ENCODE results near the gene NOL9. TPM values are rescaled to one million over a fixed set of nuclear protein-coding genes. Genes with fewer than 3 reads are reported as not detected.
"Not testable (repeated sequence)": the region's sequence is repeated elsewhere in the genome, so short reads cannot be mapped to it uniquely, and the experiment has no call there.

NOL9 gene
- total and polyA plus RNA-seq, 2 donors, result 8.6 to 11.1 TPM

GRCh38 chr1:6560267-6560666 is 6.0 kb upstream of the NOL9 start:
- no peak for DNase-seq (ENCODE audit: low read depth in 6 of 9, low spot score in 9 of 9)
- H3K27me3 ChIP-seq (ENCODE audit: control insufficient read depth in 2 of 2, insufficient read depth in 1 of 2, low read length in 1 of 2), result peaks cover 0 to 6% of the 10 kb centered on the region in 2 donors
- H3K4me1 ChIP-seq (ENCODE audit: control insufficient read depth in 2 of 2, insufficient read depth in 2 of 2, low read length in 2 of 2), result no peaks in the 10 kb centered on the region
- H3K36me3 ChIP-seq (ENCODE audit: control insufficient read depth in 2 of 2, insufficient read depth in 2 of 2, low read length in 1 of 2), result no peaks in the 10 kb centered on the region
- H3K9me3 ChIP-seq (ENCODE audit: control insufficient read depth in 2 of 2, insufficient read depth in 1 of 2, low read length in 1 of 2), result peaks cover 0 to 12% of the 10 kb centered on the region in 2 donors
- 83% methylated on average over 9 of the region's 9 CpGs for WGBS
- no peak overlapping the region for H3K27ac ChIP-seq (ENCODE audit: low read depth in 1 of 2, low read length in 1 of 2)
- no peak overlapping the region for H3K4me3 ChIP-seq (ENCODE audit: low read length in 2 of 2)

- not testable (repeated sequence) for H3K4me1 ChIP-seq (ENCODE audit: control insufficient read depth in 2 of 2, insufficient read depth in 2 of 2, low read length in 2 of 2); H3K4me3 ChIP-seq (ENCODE audit: low read length in 2 of 2); H3K27me3 ChIP-seq (ENCODE audit: control insufficient read depth in 2 of 2, insufficient read depth in 1 of 2, low read length in 1 of 2); DNase-seq (ENCODE audit: low read depth in 6 of 9, low spot score in 9 of 9); H3K36me3 ChIP-seq (ENCODE audit: control insufficient read depth in 2 of 2, insufficient read depth in 2 of 2, low read length in 1 of 2); H3K27ac ChIP-seq (ENCODE audit: low read depth in 1 of 2, low read length in 1 of 2)
- WGBS, result 97% methylated on average over 11 of the region's 11 CpGs
- peaks cover 0 to 12% of the 10 kb centered on the region in 2 donors for H3K9me3 ChIP-seq (ENCODE audit: control insufficient read depth in 2 of 2, insufficient read depth in 1 of 2, low read length in 1 of 2)
Measured at GRCh38 chr1:6559161-6559560, 4.8 kb upstream of the NOL9 start.

GRCh38 chr1:6557597-6557996 is 3.3 kb upstream of the NOL9 start:
- WGBS, result 91% methylated on average over 1 of the region's 1 CpG
- no peak for DNase-seq (ENCODE audit: low read depth in 6 of 9, low spot score in 9 of 9)
- Histone ChIP-seq H3K4me1 (ENCODE audit: control insufficient read depth in 2 of 2, insufficient read depth in 2 of 2, low read length in 2 of 2) (peaks cover 10 to 11% of the 10 kb centered on the region in 2 donors), H3K4me3 (ENCODE audit: low read length in 2 of 2) (no peak overlapping the region), H3K27ac (ENCODE audit: low read depth in 1 of 2, low read length in 1 of 2) (no peak overlapping the region), H3K27me3 (ENCODE audit: control insufficient read depth in 2 of 2, insufficient read depth in 1 of 2, low read length in 1 of 2) (no peaks in the 10 kb centered on the region), H3K9me3 (ENCODE audit: control insufficient read depth in 2 of 2, insufficient read depth in 1 of 2, low read length in 1 of 2) (peaks cover 0 to 12% of the 10 kb centered on the region in 2 donors), H3K36me3 (ENCODE audit: control insufficient read depth in 2 of 2, insufficient read depth in 2 of 2, low read length in 1 of 2) (no peaks in the 10 kb centered on the region)

- 95% methylated on average over 19 of the region's 19 CpGs for WGBS
- H3K4me1 ChIP-seq (ENCODE audit: control insufficient read depth in 2 of 2, insufficient read depth in 2 of 2, low read length in 2 of 2), result peaks cover 10 to 11% of the 10 kb centered on the region in 2 donors
- no peak for DNase-seq (ENCODE audit: low read depth in 6 of 9, low spot score in 9 of 9)
- H3K27me3 ChIP-seq (ENCODE audit: control insufficient read depth in 2 of 2, insufficient read depth in 1 of 2, low read length in 1 of 2), result no peaks in the 10 kb centered on the region
- no peaks in the 10 kb centered on the region for H3K9me3 ChIP-seq (ENCODE audit: control insufficient read depth in 2 of 2, insufficient read depth in 1 of 2, low read length in 1 of 2)
- peaks cover 9 to 12% of the 10 kb centered on the region in 2 donors for H3K36me3 ChIP-seq (ENCODE audit: control insufficient read depth in 2 of 2, insufficient read depth in 2 of 2, low read length in 1 of 2)
- peak within 1 kb of the TSS; percentile 76 to 90 for H3K4me3 ChIP-seq (ENCODE audit: low read length in 2 of 2)
- H3K27ac ChIP-seq (ENCODE audit: low read depth in 1 of 2, low read length in 1 of 2), result peak within 1 kb of the TSS in 1 of 2 donors; percentile 73
Measured at GRCh38 chr1:6554907-6555778, 830 bp upstream of the NOL9 start, which contains the start of gene TAS1R1. TSS of gene TAS1R1 (plus strand) at chr1:6555307. CDS start at chr1:6555374, 67 bp downstream.

GRCh38 chr1:6547301-6547700 is 7.0 kb downstream of the NOL9 start:
- no peak overlapping the region for H3K27ac ChIP-seq (ENCODE audit: low read depth in 1 of 2, low read length in 1 of 2)
- 93% methylated on average over 4 of the region's 4 CpGs for WGBS

GRCh38 chr1:6546326-6546725 is 8.0 kb downstream of the NOL9 start:
- 95% methylated on average over 5 of the region's 5 CpGs for WGBS
- no peak overlapping the region for H3K4me3 ChIP-seq (ENCODE audit: low read length in 2 of 2)
- H3K4me1 ChIP-seq (ENCODE audit: control insufficient read depth in 2 of 2, insufficient read depth in 2 of 2, low read length in 2 of 2), result no peaks in the 10 kb centered on the region
- H3K27ac ChIP-seq (ENCODE audit: low read depth in 1 of 2, low read length in 1 of 2), result no peak overlapping the region
- no peaks in the 10 kb centered on the region for H3K9me3 ChIP-seq (ENCODE audit: control insufficient read depth in 2 of 2, insufficient read depth in 1 of 2, low read length in 1 of 2)
- DNase-seq (ENCODE audit: low read depth in 6 of 9, low spot score in 9 of 9), result no peak
- no peaks in the 10 kb centered on the region for H3K27me3 ChIP-seq (ENCODE audit: control insufficient read depth in 2 of 2, insufficient read depth in 1 of 2, low read length in 1 of 2)
- peaks cover 52 to 73% of the 10 kb centered on the region in 2 donors for H3K36me3 ChIP-seq (ENCODE audit: control insufficient read depth in 2 of 2, insufficient read depth in 2 of 2, low read length in 1 of 2)

More at GRCh38 chr1:6547301-6547700, 7.0 kb downstream of the NOL9 start:
- no peak for DNase-seq (ENCODE audit: low read depth in 6 of 9, low spot score in 9 of 9)
- Histone ChIP-seq H3K4me3 (ENCODE audit: low read length in 2 of 2) (no peak overlapping the region), H3K27me3 (ENCODE audit: control insufficient read depth in 2 of 2, insufficient read depth in 1 of 2, low read length in 1 of 2) (no peaks in the 10 kb centered on the region), H3K4me1 (ENCODE audit: control insufficient read depth in 2 of 2, insufficient read depth in 2 of 2, low read length in 2 of 2) (no peaks in the 10 kb centered on the region), H3K36me3 (ENCODE audit: control insufficient read depth in 2 of 2, insufficient read depth in 2 of 2, low read length in 1 of 2) (peaks cover 52 to 76% of the 10 kb centered on the region in 2 donors), H3K9me3 (ENCODE audit: control insufficient read depth in 2 of 2, insufficient read depth in 1 of 2, low read length in 1 of 2) (no peaks in the 10 kb centered on the region)

GRCh38 chr1:6545276-6546112 is 8.8 kb downstream of the NOL9 start:
- H3K4me3 ChIP-seq (ENCODE audit: low read length in 2 of 2), result no peak overlapping the region
- no peaks in the 10 kb centered on the region for H3K4me1 ChIP-seq (ENCODE audit: control insufficient read depth in 2 of 2, insufficient read depth in 2 of 2, low read length in 2 of 2)
- peaks cover 47 to 76% of the 10 kb centered on the region in 2 donors for H3K36me3 ChIP-seq (ENCODE audit: control insufficient read depth in 2 of 2, insufficient read depth in 2 of 2, low read length in 1 of 2)
- DNase-seq (ENCODE audit: low read depth in 6 of 9, low spot score in 9 of 9), result peak in 1 of 9 donors; percentile 13
- H3K9me3 ChIP-seq (ENCODE audit: control insufficient read depth in 2 of 2, insufficient read depth in 1 of 2, low read length in 1 of 2), result no peaks in the 10 kb centered on the region
- no peaks in the 10 kb centered on the region for H3K27me3 ChIP-seq (ENCODE audit: control insufficient read depth in 2 of 2, insufficient read depth in 1 of 2, low read length in 1 of 2)
- 84% methylated on average over 10 of the region's 10 CpGs for WGBS
- peak overlapping the region in 1 of 2 donors; percentile 5 for H3K27ac ChIP-seq (ENCODE audit: low read depth in 1 of 2, low read length in 1 of 2)

DNA sequence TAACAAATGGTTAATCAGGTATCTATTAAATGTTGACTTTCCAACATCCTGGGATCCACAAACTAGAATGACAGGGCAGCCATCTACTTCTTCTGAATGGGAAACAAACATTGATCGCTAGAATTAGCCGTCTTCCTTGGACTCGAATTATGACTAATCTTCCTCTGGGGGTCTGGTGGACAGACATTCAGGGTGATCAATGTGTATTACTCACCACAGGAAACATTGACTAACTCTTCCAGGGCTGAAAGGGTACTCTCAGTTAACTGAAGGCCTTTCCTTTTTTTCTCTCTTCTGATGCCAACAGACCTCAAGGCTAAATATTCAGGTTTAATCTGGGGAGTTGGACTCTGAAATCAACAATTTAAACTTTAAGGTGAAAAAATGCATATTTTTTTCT is 9.5 kb downstream of the NOL9 start:
- H3K36me3 ChIP-seq (ENCODE audit: control insufficient read depth in 2 of 2, insufficient read depth in 2 of 2, low read length in 1 of 2), result peaks cover 42 to 72% of the 10 kb centered on the region in 2 donors
- H3K4me3 ChIP-seq (ENCODE audit: low read length in 2 of 2), result no peak overlapping the region
- H3K4me1 ChIP-seq (ENCODE audit: control insufficient read depth in 2 of 2, insufficient read depth in 2 of 2, low read length in 2 of 2), result no peaks in the 10 kb centered on the region
- WGBS, result 98% methylated on average over 3 of the region's 3 CpGs
- H3K9me3 ChIP-seq (ENCODE audit: control insufficient read depth in 2 of 2, insufficient read depth in 1 of 2, low read length in 1 of 2), result no peaks in the 10 kb centered on the region
- no peaks in the 10 kb centered on the region for H3K27me3 ChIP-seq (ENCODE audit: control insufficient read depth in 2 of 2, insufficient read depth in 1 of 2, low read length in 1 of 2)
- DNase-seq (ENCODE audit: low read depth in 6 of 9, low spot score in 9 of 9), result no peak
- no peak overlapping the region for H3K27ac ChIP-seq (ENCODE audit: low read depth in 1 of 2, low read length in 1 of 2)

GRCh38 chr1:6538956-6539355 is 15.4 kb downstream of the NOL9 start:
- Histone ChIP-seq H3K36me3 (ENCODE audit: control insufficient read depth in 2 of 2, insufficient read depth in 2 of 2, low read length in 1 of 2) (peaks cover 15 to 22% of the 10 kb centered on the region in 2 donors), H3K9me3 (ENCODE audit: control insufficient read depth in 2 of 2, insufficient read depth in 1 of 2, low read length in 1 of 2) (no peaks in the 10 kb centered on the region), H3K27ac (ENCODE audit: low read depth in 1 of 2, low read length in 1 of 2) (no peak overlapping the region), H3K4me1 (ENCODE audit: control insufficient read depth in 2 of 2, insufficient read depth in 2 of 2, low read length in 2 of 2) (no peaks in the 10 kb centered on the region), H3K4me3 (ENCODE audit: low read length in 2 of 2) (no peak overlapping the region), H3K27me3 (ENCODE audit: control insufficient read depth in 2 of 2, insufficient read depth in 1 of 2, low read length in 1 of 2) (no peaks in the 10 kb centered on the region)
- WGBS, result 80% methylated on average over 3 of the region's 3 CpGs
- no peak for DNase-seq (ENCODE audit: low read depth in 6 of 9, low spot score in 9 of 9)

All from thymus (tissue), 11 donors.